GM12878 (cell line): ENCODE measurements around the gene NDUFB2.

Experiments
- CEBPB ChIP-seq, 2 experiments: fragments of 150-350 bp in 1 of 2; IDR thresholded peaks; 2 replicates each; pipeline ENCODE4 v1.6.1; 2012 to 2014; ENCODE audit warnings: low read depth in 2 of 2, low read length in 2 of 2, borderline replicate concordance in 1 of 2, inconsistent platforms in 1 of 2
- CREB1 ChIP-seq: IDR thresholded peaks from 2 replicates; pipeline ENCODE4 v1.6.1; 2012; ENCODE audit warnings: low read depth, mild to moderate bottlenecking, inconsistent platforms
- CTCF ChIP-seq, 3 experiments: IDR thresholded peaks in 2 of 3; conservative IDR thresholded peaks in 1 of 3; 2 replicates each; pipeline ENCODE4 v1.5.1; 2011; ENCODE audit warnings: low read depth in 3 of 3, low read length in 3 of 3, mild to moderate bottlenecking in 3 of 3, control low read depth in 2 of 3, moderate library complexity in 2 of 3, inconsistent platforms in 1 of 3, mixed read lengths in 1 of 3; ENCODE audit not compliant: control insufficient read depth in 2 of 3, insufficient read depth in 1 of 3; ENCODE audit errors: extremely low read depth in 1 of 3
- FOS ChIP-seq: IDR thresholded peaks from 3 replicates; pipeline ENCODE4 v1.6.1; 2011; ENCODE audit warnings: borderline replicate concordance; ENCODE audit not compliant: insufficient read length; ENCODE audit errors: extremely low read depth
- HCFC1 ChIP-seq: fragments of 150-350 bp; IDR thresholded peaks from 2 replicates; pipeline ENCODE4 v1.6.1; 2014; ENCODE audit warnings: low read length
- JUND ChIP-seq: IDR thresholded peaks from 2 replicates; pipeline ENCODE4 v1.6.1; 2012; ENCODE audit warnings: low read depth, mild to moderate bottlenecking, low read length, improper control_type of control experiment, moderate library complexity
- POU2F2 ChIP-seq: IDR thresholded peaks from 3 replicates; pipeline ENCODE4 v1.6.1; 2011; ENCODE audit warnings: low read depth, mild to moderate bottlenecking, low read length, borderline replicate concordance
- RCOR1 ChIP-seq: conservative IDR thresholded peaks from 2 replicates; pipeline ENCODE4 v1.6.1; 2012; ENCODE audit warnings: low read depth, low read length, improper control_type of control experiment
- SIX5 ChIP-seq: IDR thresholded peaks from 2 replicates; pipeline ENCODE4 v1.6.1; 2011; ENCODE audit warnings: mild to moderate bottlenecking, low read depth, low read length, moderate library complexity; ENCODE audit not compliant: severe bottlenecking
- TARDBP ChIP-seq: IDR thresholded peaks from 2 replicates; pipeline ENCODE4 v1.6.1; 2016; ENCODE audit warnings: borderline replicate concordance
- WRNIP1 ChIP-seq: IDR thresholded peaks from 2 replicates; pipeline ENCODE4 v1.6.1; 2011; ENCODE audit warnings: low read depth, low read length, improper control_type of control experiment, borderline replicate concordance

- TF ChIP-seq CEBPB (IDR thresholded peaks at IDR 0.05; ENCODE audit: borderline replicate concordance in 1 of 2, low read depth in 2 of 2, low read length in 2 of 2), result no peak
- no peak for TF ChIP-seq CREB1
- no peak for TF ChIP-seq JUND
- no peak for TF ChIP-seq HCFC1
- TF ChIP-seq TARDBP, result no peak
- TF ChIP-seq POU2F2, result no peak
- no peak for TF ChIP-seq CTCF (IDR thresholded peaks at IDR 0.05 in 2 of 3, conservative IDR thresholded peaks at IDR 0.05 in 1 of 3; ENCODE audit: control insufficient read depth in 2 of 3, extremely low read depth in 1 of 3, insufficient read depth in 1 of 3, low read depth in 3 of 3, low read length in 3 of 3)
- TF ChIP-seq FOS, result no peak
- TF ChIP-seq RCOR1, result no peak
- no peak for TF ChIP-seq SIX5
- no peak for TF ChIP-seq WRNIP1
These were observed 17.3 kb upstream of the NDUFB2 start for GRCh38 chr7:140679186-140679585.
